Measurements from ENCODE around the gene ALOX5AP.

The ALOX5AP gene

DNA sequence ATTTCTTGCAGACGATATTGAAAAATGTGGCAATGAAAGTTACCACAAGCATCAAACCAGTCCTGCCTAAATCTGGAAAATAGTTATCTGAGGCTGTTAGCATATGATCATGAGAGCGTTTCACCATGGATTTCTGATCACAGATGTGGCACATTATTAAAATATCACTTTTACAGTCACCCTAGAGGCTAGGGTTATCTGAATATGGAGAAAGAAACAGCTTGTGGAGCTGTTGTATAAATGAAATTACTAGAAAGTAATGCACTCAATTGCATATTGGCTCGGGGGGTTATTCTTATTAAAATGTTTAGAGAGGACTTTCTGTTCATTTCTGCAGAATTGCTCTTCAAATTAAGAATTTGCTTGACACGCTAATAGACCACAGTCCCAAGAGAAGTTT is 35.6 kb downstream of the ALOX5AP start:
- DNase-seq: no peak

DNA sequence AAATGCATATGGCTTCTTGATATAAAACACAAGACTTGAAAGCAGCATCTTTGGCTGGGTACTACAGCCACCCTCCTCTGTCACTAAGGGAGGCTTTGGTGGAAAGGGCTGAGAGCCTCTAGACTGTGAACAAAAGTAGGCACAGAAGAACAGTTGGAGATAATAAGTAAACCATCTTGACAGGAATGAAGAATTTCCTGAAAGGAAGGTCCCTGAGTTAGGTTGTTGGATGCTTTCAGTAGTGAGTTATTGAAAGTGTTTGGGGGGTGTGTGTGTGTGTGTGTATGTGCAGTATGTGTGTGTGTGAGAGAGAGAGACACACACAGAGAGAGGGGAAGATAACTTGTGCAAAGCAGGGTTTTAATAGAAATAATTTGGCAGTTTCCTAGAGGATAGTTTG is 38.2 kb downstream of the ALOX5AP start:
- DNase-seq: no peak

DNA sequence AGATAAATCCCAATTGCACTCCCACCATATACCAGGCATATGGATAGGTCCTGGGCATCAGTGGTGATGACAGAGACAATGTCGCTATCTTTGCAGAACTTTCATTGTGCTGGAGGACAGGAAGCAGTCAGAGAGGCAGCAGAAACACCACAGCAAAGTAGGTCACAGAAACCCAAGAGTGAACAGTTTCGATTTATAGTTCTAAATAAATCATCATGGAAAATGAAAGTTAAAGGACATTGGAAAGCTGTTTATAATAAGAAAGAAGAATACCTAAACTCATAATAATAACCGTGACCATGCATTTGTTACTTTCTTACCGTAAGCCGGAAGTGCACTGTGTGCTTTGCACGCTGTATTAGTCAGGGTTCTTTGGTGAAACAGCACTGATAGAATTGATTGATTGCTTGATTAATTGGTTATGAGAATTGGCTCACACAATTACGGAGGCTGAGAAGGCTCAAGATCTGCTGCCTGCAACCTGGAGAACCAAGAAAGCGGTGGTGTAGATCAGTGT is 38.9 kb downstream of the ALOX5AP start:
- peak; percentile 11 for DNase-seq

DNA sequence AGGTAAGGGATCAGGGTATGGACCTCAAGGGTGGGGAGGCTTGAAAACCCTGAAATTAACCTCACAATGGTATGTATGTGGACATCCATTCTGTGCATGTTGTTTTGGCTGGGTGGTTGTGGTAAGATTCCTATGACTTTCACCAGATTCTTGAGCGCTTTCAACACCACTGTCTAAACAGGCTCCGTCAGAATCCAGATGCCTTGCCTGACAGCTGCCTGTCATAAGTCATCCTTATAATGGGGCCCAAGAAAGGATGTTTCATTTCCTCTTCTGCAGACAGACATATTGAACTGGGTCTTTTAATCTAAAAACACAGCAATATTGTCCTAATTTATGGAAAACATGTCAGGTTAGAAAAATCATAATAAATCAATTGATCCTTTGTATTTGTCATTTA is 41.3 kb downstream of the ALOX5AP start:
- DNase-seq: no peak

DNA sequence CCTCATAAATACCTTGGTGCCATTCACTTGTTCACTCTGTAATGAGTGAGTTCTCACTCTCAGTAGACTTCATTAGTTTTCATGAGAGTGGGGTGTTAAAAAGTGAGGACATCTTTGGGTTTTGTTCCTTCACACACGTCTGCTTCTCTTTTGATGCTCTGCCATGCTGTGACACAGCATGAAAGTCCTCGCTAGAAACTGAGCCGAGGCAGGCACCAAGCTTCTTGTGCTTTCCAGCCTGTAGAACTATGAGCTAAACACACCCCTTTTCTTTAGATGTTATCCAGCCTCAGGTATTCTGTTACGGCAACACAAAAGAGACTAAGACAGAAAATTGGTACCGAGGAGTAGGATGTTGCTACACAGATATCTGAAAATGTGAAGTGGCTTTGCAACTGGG is 43.7 kb downstream of the ALOX5AP start:
- no peak for DNase-seq

DNA sequence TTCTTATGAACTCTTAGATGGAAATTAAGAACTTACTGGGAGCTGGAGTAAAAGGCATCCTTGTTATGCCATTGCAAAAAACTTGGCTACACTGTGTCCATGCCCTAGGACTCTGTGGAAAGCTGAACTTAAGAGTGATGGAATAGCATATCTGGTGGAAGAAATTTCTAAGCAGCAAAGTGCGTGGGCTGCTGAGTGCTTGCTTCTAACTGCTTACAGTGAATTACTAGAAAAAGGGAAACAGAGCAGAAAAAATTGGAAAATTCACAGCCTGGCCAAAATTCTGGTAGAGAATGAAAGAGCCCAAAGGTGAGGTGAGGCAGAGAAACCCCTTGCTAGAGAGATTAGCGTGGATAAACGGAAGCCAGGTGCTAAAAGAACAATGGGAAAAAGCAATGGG is 44.3 kb downstream of the ALOX5AP start:
- DNase-seq: no peak

DNA sequence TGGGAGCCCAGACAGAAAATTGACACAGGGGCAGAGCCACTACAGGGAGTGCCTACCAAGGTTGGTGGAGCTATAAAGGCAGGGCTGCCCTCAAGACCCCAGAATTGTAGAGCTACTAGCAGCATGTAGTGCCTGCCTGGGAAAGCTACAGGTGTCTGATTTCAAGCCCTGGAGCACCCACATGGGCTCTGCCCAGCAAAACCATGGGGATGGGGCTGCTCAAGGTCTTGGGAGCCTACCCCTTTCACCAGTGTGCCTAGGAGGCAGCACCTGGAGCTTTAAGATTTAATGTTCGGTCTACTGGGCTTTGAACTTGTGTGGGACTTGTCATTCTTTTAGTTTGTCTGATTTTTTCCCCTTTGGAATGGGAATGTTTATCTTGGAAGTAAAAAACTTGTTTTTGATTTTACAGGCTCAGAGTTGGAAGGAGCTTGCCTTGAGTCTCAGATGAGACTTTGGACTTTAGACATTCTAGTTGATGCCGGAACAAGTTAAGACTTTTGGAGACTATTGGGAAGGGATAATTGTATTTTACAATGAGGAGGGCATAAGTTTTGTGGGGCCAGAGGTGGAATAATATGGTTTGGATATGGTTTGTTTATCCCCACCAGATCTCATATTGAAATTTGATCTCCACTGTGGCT is 45.1 kb downstream of the ALOX5AP start:
- DNase-seq: no peak

DNA sequence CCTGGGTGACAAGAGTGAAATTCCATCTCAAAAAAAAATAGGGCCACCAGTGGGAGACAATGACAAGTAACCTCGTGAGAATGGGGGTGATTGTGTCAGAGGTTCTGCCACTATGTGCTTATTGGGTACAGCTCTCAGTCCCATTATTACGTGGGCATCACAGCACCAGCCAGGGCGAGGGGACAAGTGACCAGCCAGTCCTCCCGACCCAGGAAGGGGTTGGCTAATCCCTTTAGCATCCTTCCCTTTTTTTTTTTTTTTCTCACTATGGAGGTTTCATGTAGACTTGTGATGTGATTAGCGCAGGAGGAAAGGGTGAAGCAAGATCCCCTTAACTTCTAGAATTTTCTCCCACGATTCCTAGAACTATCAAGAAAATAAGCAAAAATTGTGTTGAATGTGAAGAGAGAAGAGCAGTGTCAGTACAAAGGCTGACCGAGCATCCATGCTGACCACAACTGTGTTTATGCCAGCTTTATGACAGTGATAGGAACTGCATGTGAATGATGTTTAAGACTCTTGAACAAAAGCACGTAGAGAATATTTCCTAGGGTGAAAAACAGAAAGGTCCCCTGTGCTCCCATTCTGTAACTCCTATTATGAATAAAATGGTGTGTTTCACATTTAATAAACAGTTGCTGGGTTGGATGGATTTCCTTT is 50.0 kb downstream of the ALOX5AP start:
- no peak for DNase-seq

DNA sequence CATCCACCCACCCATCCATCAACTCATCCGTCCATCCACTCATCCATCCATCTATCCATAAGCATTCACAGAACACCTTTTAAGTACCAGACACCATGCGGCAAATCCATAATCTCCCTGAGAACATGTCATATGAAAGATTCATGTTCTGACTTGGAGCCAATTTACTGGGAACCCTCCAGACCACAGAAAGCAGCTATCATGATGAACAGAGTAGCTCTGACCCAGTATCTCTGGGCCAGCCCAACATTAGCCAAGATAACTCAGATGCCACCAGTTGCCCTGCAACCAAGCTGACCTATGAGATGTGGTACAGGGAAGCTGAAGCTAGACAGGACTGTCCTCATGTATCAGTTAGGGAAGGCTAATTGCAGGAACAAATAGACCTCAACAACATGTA is 51.3 kb downstream of the ALOX5AP start:
- no peak for DNase-seq

DNA sequence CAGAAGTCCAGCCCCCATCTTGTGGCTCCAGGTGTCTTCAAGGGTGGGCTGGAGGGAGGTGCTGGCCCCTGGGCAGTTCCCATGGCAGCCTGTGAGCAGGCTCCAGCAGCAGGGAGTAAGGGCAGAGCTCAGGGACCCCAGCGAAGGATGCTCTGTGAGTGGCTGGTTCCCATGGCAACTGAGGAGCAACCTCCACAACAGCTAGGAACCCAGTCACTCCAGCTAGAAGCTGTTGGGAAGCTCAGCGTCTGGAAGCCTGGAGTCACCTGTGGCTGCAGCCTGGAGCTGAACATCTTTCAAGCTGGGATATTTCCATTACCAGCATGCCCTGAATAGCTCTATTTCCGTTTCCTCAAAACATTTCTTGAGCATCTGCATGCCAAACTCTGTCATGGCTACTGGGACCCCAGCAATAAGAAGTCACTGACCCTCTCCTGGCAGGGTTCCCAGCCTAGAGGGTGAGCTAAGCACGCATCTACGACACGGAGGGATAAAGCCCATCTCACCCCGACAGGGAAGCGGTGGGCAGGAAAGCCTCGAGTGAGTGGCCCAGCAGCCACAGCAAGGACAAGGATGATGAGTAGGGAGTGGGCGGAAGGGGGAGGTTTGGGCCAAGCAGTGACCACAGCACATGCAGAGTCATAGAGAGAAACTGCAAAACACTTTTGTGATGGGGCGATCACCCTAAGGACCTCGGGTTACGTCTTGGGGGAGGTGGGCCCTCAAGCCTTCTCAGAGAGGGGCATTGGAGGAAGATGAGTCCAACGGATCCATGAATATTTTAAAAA is 52.6 kb downstream of the ALOX5AP start:
- no peak for DNase-seq

DNA sequence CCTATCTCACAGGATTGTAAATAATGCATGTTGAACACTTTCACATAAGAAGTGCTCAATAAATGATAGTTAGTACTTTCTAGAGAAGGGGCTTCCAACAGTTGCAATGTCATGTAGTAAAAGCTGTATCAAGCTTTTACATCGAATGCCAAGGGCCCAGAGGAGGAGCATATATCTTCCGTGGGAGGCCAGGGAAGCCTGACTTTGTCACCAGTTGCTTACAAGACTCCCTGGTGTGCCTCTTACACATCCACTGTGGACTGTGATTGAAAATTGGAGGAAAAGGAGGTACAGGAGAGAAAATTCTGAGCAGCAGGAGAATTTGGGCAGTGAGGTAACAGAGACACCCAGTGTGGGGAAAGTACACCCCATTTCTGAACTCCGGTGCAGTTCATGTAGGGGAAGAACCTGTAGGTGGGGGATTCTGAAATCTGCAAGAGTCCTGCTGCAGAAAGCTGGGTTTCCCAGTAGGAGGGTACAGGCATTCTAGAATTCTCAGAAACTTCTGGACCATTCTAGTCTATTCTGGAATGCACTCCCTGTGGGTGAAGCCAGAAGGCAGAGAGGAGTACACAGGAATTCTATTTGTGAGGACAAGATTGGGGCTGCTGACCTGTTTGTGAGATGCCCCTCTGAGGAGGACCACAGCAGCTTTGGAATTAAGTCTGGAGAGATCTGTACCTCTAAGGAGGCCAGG is 54.0 kb downstream of the ALOX5AP start:
- no peak for DNase-seq

DNA sequence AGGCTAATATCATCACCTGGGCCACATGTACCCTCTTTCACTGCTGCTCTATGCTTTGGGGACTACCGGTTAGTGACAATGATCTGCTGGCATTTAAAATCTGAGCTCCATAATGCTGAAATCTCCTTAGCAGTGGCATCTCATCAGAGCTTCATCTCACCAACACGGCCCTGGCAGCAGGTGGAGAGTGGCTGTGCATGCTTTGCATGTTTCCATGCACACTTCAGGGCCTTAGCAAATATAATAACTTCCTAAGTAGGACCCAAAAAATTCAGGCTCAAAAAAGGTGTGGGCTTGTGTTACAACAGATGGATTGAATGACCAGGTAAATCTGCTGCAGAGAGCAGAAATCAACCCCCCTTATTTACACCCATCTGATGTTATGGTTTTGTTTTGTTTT is 55.2 kb downstream of the ALOX5AP start:
- no peak for DNase-seq

DNA sequence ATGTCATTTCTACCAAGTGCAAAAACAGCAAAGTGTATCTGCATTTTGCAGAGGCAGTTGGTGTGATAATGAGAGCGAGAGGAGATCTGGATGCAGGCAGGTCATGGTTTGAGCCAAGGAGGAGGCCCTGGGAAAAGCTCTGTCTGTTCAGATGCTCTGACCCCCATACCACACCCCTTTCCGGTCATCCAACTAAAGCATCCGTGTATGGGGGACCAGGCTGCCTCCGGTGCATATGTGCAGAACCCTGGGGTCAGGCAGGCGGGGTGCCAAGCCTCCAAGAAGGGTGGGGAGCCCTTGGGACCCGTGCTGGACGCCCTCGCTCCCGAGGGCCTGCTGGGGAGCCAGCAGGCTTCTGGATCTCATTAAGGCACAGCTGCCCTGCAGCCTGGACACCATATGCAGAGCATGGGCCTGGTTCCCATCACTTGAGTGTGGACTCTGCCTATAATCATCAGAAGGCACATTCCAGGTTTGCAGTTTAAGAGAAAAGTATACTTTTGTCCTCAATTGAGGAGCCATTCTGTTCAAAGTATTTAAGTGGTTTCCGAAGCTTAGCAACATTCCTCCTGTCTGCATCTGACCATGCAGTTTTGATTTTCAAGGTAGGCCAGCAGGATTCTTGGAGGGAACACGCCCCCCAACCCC is 56.1 kb downstream of the ALOX5AP start:
- no peak for DNase-seq

DNA sequence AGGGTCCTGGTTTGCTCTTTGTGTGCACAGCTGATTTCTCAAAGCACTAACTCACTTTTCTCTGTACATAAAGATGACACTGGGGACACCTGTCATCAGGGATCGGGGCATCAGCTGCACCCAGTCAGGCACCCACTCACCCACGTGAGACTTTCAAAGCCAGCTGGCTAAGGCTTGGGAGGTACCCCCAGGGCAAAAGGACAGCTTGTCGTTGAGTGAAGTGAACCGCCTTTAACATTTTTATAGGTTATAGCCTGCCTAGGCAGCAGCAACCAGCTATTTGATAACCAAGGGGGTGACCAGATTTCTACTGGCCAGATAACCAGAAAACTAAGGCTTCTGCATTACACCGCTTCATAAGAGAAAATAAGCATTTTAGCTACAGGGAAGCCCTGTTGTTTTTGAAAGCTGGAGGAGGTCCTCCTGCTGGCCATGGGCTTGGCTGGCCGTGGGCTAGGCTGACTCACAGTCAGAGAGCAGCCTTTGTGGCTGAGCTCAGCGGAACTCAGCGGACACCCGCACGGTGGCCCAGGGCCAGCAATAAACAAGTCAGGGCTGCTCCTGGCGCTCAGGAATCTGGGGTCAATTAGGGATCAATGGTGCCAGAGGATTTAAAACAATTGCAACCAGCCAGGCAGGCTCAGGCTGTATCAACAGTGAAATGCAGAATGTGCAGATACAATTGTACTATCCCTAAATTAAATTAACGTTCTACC is 57.1 kb downstream of the ALOX5AP start:
- DNase-seq: no peak

DNA sequence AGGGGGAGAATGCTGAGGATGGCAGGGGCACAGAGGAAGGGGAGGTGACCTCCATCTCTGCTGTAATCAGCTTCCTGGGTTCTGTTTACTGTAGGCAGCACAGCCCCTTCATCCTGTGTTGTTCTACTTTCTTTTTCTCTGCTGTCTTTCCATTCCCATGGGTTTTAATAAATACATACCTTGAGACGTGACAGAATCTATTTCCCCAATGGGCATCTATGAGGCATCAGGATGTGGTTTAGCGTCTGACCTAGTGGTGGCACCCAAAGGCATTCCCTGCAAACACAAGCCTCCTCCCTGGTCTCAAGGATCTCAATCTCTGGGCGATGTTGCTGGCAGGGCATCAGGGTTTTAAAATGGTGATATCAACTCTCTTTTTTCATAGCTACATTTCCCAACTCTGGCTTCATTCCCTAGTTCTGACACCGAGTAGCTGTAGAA is 60.8 kb downstream of the ALOX5AP start:
- no peak for DNase-seq

DNA sequence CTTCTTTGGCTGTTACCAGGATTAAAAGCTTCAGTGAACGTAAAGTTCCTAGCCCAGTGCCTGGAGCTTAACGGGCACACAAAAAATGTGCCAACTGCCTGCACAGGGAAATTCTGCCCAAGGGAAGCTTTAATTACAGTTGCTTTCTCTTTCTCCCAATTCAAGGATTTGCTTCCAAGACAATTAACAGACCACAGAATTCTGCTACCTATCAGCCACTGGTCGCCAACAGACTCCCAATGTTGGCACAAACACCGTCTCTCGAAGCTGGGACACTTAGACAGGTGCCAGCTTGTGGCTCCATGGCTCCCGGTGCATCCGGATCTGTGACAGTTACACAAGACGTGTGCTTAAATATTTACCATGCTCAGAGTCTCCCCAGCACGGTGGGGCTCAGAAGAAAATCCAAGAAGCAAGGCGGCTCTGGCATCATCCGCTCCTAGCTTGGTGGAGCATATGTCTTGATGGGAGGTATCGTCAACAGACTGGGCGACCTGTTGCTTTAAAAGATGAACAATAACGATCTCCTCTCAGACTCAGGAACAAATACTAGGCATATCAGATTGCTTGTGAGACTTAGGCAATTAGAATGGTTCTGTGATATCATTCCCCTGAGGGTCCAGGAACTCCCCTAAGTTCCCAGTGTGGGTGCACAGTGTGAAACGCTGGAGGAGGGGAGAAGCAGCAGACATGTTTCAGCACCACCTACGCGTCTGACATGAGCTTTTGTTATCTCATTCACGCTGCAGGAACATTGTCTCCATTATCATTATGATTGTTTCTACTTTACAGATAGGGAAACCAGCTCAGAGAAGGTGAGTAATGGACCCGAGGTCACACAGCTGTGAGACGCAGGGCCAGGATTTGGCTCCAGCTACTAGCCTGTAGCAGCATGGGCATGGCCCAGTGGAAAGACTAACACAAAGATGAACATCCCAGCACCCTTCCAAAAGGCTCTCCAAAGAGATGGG is 61.6 kb downstream of the ALOX5AP start:
- no peak for DNase-seq

DNA sequence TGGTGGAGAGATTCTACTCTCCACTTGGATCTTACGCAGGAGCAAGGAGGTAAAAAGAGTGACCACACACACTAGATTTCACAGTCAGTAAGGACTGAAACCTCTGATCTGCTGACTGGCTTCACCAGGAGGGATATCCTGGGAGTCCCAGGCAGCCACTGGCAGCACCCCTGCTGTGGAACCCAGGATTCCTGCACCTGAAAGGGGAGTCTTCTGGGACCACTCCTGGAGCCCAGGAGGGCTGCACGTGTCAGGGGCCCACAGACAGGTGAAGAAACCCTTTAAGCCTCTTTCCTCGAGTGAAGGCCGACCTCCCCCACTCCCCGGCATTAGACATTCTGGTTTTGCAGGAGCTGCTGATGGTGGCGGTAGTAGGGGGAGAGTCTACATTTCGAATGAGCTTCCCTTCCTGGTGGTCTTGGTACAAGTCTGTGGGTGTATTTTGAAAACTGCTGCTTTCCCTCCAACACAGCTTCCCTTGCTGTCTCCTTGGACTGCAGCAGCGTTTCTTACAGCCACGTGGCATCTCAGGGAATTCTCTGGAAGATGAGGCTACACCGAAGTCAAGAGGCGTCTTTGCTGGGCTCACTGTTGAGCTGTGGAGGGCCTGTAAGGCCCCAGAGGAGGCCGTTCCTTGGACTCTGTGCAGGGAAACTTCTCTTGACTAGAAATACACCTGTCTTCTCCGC is 62.6 kb downstream of the ALOX5AP start:
- no peak for DNase-seq

DNA sequence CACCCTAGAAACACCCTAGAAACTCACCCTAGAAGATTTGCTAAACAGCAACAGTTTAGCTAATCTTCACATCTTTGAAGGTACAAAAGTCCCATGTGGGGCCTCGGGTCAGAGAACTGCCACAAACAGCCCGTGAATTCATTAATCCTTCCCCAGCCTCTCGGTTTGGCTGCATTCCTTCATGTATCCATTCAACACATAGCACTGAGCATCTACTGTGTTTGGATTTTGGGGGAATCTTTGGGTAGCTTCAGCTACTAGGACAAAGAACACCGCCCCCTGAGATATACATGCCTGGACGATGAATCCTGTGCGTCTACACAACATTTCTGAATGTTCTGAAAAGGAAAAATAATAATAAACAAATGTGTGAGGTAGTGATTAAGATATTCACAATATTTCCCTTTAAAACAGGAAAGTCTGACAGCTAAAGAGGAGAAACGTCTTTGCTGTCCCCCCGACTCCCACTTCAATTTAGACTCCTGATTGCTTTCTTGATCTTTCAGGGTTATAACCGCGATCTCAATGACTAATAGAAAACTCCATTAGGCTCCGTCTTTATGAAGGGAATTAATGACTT is 63.5 kb downstream of the ALOX5AP start:
- no peak for DNase-seq

DNA sequence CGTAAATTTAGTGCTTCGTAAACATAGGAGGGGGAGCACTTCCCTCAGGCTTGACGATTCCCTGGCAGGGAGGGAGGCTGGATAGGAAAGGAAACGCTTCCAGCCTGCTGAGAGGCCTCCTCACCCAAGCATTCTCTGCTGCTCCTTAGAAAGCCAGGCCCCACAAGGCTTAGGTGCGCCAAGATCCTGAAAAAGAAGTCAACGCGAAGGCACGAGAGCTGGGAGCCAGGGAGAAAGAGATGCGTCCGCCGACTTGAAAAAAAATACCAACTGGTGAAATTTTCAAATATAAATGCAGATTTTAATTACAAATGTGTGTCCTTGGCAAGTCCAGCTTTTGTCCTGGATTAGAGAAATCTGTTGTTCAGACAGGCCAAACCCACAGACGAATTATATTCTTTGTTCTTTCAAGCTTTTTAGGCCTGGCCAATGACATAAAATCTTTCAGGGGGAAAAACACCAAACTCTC is 64.0 kb downstream of the ALOX5AP start:
- no peak for DNase-seq

DNA sequence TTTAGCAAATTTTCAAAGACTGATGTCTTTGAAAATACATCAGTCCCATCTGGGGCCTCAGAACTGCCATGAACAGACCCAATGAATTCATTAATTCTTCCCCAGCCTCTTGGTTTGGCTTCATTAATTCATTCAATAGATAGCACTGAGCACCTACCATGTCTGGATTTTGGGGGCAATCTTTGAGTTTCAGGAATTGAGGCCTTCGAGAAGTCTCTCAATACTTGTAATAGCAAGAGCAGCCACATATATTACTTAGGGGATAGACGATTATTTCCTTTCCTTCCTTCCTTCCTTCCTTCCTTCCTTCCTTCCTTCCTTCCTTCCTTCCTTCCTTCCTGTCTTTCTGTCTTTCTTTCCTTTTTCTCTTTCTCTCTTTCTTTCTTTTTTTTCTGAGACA is 64.8 kb downstream of the ALOX5AP start:
- no peak for DNase-seq
